Fibroblast of peridontal ligament (primary cell): ENCODE results near the gene LPP.
"Not testable (repeated sequence)": the region's sequence is repeated elsewhere in the genome, so short reads cannot be mapped to it uniquely, and the experiment has no call there.

Experiments used
- DNase-seq: peaks from one replicate; pipeline ENCODE4 v3.0.0-alpha.2; 2010; ENCODE audit errors: extremely low read depth

Gene LPP

DNA sequence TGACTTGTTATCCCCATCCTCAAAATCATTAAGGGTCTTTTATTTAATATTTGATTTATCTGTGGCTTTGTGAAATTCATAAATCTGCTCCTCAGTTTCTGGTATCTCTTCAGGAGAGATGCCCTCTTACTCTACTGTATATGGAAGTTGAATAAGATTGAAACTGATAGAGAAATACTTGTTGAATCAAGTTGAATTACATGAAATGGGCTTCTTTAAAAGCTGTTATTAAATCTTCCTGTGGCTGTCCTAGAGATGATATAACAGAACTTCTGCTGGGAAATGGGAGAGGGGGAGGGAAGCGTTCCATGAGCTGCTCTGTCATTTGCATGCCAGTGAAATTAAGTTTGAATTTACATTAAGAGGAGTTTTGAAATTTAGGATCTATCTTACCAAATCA, 523.4 kb downstream of the LPP start:
- peak; percentile 12 for DNase-seq

- peak; percentile 68 for DNase-seq
Measured at GRCh38 chr3:188680189-188680588, 526.2 kb downstream of the LPP start.

GRCh38 chr3:188680605-188681004, 526.6 kb downstream of the LPP start:
- DNase-seq, result no peak

- no peak for DNase-seq
Measured at GRCh38 chr3:188682316-188682715, 528.4 kb downstream of the LPP start.

DNA sequence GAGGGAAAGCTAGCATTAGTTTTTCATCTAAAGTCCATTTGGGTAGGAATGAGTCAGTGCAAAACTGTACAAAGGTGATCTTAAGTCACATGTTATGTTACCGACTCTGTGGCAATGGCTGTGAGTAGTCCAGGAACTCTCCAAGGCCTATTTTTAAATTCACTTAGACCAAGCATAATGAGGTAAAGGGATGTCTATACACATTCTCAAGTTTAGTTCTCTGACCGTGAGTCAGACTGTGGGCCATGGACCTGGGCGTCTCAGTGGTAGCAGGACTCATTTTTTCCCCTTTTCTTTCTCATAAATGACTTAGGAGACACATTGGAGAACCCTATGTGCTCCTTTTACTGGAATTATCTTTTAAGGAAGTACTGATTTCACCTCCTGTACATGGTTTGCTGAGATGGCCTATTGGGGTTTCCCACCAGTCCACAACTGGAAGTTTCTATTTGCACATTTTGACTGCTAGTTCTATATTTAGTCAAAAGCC, 529.1 kb downstream of the LPP start:
- peak; percentile 84 for DNase-seq

GRCh38 chr3:188684276-188684675, 530.3 kb downstream of the LPP start:
- no peak for DNase-seq

- no peak for DNase-seq
Measured at GRCh38 chr3:188685789-188686188, 531.8 kb downstream of the LPP start.

DNA sequence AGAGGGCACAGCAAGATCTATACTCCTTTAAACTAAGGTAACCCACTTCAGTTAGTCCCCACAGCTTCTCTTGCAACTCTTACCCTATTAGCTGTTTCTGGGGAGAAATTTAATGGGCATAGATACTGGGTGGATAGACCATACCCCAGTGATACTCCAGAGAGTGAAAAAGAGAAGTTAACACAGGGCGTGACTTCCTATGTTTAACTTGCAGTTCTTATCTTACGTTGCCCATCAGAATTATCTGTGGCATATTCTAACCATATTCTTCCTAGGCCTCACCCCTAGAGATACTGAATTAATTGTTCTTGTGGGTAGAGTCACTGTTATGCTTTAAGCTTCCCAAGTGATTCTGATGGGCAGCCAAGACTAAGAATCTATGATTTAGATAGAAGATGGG, 532.4 kb downstream of the LPP start:
- DNase-seq, result no peak

DNA sequence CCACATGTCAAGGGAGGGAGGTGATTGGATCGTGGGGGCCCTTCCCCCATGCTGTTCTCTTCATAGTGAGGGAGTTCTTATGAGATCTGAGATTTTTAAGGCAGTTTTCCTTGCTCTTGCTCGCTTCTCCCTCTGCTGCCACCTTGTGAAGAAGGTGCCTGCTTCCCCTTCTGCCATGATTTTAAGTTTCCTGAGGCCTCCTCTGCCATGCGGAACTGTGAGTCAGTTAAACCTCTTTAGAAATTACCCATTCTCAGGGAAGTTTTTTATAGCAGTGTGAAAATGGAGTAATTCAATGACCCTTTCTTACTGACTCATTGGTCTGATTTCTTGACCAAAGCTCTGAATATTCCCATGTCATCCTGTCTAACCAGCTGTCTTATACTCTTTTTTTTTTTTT, 533.4 kb downstream of the LPP start:
- peak; percentile 76 for DNase-seq

- DNase-seq, result peak; percentile 97
Measured at GRCh38 chr3:188689101-188689574, 535.2 kb downstream of the LPP start.

GRCh38 chr3:188690064-188690463, 536.1 kb downstream of the LPP start:
- no peak for DNase-seq

GRCh38 chr3:188691004-188691403, 537.0 kb downstream of the LPP start:
- DNase-seq, result no peak

DNA sequence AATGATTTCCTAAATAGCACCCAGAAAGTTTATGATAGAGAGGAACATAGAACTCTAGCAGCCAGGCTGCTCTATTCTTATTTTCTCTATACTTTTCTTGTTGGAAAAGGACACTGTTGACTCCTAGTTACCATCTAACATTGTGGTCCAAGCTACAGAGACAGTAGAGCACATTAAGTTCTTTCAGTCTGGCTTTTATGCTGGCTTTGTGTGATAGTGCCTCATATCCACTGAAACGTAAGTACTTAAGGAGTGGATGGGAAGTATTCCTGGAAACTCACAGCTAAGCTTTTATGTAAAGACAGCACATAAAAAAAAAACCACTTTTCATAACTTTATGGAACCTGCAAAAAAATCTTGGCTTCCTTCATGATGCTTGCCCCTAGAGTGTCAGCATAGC, 537.7 kb downstream of the LPP start:
- no peak for DNase-seq

DNA sequence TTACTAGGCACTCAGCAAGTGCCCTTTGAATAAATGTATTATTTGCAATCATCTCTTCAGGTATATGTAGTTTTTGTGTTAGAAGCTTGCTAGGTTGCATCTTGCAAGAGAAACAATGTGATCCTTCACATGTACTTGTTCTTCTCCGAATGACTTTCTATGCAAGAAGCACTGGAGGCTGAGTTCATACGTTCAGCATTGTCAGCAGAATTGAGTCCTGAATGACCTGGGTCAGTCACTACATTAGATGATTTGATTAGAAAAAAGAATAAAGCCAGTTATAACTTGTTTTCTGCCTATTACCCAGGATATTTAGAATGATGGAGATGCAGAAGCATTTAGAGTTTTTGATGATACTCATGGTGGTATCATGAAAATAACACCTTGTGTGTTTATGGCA, 538.7 kb downstream of the LPP start:
- DNase-seq, result no peak

- DNase-seq, result no peak
Measured at GRCh38 chr3:188693435-188693834, 539.5 kb downstream of the LPP start.

DNA sequence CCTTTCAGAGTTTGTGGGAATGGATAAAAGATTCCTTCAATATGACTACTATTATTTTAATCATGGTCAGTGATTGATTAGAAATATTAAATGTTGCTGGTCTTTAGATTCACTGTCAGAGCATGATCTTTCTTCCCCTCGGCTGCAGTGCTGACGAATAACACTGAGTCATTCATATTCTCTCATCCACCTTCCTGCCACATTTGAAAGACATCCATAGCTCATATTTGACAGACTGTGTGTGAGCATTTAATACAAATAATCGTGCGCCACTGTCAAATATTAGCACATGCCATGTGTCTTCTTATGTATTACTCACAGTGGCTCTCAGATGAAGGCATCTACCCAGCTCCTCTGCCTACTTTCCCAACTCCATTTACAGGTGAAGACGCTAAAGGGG, 541.3 kb downstream of the LPP start:
- no peak for DNase-seq

DNA sequence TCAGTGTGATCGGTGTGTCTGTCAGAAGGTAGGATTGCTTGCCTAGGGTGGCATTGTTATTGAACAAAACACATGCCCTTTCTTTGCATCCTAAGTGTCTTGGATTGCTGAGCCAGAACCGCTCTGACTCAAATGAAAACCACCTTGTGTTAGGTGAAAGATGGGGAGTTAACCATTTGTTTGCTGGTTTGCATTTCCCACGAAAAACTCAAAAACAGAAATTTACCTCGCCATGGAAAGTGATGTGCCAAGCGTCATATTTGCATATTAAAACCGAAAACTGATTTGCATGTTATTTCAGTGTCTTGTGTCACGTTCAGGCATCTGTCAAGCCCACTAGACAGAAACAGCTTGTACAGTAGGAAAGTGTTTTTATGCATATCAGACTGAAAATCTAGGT, 543.2 kb downstream of the LPP start:
- no peak for DNase-seq

DNA sequence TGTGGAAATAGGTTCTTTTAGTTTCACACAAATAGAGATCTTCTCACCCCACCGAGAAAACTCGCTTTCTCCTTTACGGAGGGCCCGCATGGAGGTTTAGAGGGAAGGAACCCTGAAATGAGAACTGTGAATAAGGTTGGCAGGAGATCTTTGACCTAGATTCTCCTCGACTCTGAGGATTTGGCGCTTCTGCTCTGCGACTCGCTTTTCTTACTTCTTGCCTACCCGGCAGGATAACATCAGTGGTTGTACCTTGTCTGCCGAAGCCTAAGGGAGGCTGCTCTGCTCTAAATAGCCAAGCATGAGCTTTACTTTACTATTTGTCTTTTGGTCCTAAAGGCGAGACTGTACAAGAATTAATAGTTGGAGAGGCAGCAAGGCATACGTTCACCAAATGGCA, 544.5 kb downstream of the LPP start:
- no peak for DNase-seq

- no peak for DNase-seq
Measured at GRCh38 chr3:188700501-188700900, 546.5 kb downstream of the LPP start.

- no peak for DNase-seq
Measured at GRCh38 chr3:188700918-188701317, 547.0 kb downstream of the LPP start.

- no peak for DNase-seq
Measured at GRCh38 chr3:188701485-188701969, 547.6 kb downstream of the LPP start.

DNA sequence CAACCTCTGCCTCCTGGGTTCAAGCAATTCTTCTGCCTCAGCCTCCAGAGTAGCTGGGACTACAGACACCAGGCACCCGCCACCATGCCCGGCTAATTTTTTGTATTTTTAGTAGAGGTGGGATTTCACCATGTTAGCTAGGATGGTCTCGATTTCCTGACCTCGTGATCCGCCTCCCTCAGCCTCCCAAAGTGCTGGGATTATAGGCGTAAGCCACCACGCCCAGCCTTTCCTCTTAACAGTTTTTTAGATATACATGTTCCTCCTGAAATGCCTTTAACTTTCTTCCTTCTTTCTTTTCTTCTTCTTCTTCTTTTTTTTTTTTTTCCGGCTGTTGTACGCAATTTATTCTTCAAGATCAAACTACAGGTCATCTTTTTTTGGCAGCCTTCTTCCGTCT, 548.1 kb downstream of the LPP start:
- not testable (repeated sequence) for DNase-seq

GRCh38 chr3:188706176-188706575, 552.2 kb downstream of the LPP start:
- DNase-seq, result peak; percentile 10

DNA sequence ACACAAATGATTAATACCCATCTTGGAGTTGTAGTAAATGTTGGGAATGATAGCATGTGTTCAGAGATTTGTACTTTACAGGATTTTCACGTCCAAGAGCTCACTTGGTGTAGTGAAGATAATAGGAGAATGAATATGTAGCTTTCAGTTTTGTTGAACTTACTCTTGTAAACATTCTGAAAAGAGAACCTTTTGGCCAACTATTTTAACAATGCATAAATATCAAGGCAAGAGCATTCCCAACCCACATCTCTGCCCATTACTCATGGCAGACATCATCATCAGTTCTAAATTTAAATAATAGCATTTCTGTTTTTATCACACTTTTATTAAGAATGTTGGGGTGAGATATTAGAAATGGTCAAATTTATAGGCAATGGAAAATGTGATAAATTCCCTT, 552.6 kb downstream of the LPP start:
- DNase-seq, result peak; percentile 53
